NCI-H2029 (cell line): ENCODE results near the gene MYNN.

ENCODE experiments used
- DNase-seq: peaks from one replicate; lab custom pipeline; 2025; lab: John Stamatoyannopoulos, UW

Gene MYNN

GRCh38 chr3:169827712-169828111 lies 54.5 kb downstream of the MYNN start:
- no peak for DNase-seq

- no peak for DNase-seq
Measured at GRCh38 chr3:169835533-169835932, 62.3 kb downstream of the MYNN start.

- no peak for DNase-seq
Measured at GRCh38 chr3:169836078-169836941, 63.1 kb downstream of the MYNN start.

GRCh38 chr3:169836942-169837275 lies 63.7 kb downstream of the MYNN start:
- DNase-seq, result no peak

GRCh38 chr3:169838511-169839030 lies 65.4 kb downstream of the MYNN start:
- DNase-seq, result no peak
